HG02943 (cell line): ENCODE results near the gene UBXN11.
A peak's percentile ranks its signal among the peaks of the same experiment; 100 is the strongest.
"Not testable (repeated sequence)": the region's sequence is repeated elsewhere in the genome, so short reads cannot be mapped to it uniquely, and the experiment has no call there.

Experiments used
- ATAC-seq: cut with Tn5 transposase; IDR thresholded peaks from one replicate; pipeline ENCODE4 v1.9.1; 2021; ENCODE audit warnings: mild to moderate bottlenecking, low read depth, moderate library complexity; ENCODE audit not compliant: unreplicated experiment

UBXN11 gene

DNA sequence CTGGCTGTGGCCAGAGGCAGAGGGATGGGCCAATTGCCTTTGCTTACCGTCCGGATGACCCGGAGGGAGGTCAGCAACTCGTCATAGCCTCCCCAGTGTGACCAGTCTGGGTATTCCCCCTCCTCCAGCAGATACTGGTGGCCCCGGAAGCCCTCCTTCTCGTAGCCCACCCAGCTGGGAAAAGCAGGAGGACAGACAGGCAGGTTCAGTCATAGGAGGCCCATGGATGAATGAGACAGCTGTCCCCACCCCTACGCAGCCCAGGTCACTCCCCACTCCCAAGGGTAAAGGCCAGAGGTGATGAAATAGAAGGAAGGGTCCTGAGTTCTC, 30.7 kb upstream of the UBXN11 start:
- no peak for ATAC-seq

DNA sequence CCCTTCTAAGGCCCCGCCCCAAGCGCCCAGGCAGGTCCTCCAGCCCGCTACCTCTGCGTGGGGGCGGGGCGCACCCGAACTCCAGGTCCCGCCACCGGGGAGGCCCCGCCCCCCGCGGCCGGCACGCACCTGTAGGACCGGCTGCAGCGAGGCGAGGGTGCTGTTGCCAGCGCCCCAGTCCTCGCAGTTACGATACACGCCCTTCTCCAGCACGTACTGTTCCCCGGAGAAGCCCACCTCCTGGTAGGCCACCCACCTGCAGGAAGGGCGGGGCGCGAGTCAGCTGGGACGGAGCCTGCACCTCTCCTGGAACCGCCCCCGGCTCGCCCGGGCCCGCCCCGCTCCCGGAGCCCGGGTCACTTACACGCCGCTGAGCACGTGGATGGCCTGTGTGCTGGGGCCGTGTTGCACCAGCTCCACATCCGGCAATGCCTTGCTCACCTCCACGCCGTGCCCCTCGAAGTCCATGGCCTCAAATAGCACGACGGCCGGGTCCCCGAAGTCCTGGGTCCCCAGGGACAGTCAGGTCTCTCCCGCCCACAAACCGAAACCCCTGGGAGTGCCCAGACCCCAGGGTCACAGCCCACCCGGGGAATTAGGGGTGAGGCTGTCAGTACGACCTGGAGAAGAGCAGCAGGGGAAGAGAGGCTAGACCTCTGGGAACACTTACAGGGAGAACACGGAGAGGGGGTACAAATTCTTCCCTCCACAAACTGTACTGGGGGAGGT, 30.2 kb upstream of the UBXN11 start:
- ATAC-seq: no peak

DNA sequence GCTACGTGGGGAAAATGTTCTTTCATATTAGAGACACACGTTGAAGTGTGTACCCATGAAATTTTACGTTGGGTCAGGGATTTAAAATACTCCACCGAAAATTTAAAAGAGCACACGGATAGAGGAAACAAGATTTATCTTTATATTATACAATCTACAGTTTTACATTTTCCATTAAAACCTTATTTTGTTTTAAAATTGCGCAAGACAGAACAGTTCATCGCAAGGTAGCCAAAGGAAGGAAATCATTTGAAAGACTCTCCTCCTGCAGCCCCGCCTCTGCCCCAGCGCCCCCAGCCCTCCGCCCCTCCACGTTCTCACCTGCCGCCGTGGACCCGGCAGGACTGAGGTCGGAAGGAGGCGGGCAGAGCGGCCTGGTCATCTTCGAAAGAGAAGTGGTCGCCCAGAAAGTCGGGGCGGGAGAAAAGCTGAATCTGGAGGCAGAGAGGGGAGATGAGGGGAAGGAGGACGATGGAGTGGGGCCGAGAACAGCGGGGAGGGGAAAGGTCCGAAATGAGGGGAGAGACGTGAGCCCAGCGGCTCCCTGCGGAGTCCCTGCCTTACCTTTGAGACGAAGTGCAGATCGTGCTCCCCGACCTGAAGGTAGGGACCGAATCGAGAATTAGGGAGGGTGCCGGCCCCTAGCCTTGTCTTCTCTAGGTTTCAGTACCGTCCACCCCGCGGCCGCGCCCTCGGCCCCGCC, 29.5 kb upstream of the UBXN11 start:
- no peak for ATAC-seq

DNA sequence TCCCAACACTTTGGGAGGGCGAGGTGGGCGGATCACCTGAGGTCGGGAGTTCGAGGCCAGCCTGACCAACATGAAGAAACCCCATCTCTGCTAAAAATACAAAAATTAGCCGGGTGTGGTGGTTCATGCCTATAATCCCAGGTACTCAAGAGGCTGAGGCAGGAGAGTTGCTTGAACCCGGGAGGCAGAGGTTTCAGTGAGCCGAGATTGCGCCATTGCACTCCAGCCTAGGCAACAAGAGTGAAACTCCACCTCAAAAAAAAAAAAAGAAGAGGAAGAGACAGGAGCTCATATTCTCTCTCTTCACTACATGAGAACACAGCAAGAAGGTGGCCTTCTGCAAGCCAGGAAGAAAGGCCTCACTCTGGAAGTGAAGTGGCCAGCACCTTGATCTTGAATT, 26.9 kb upstream of the UBXN11 start:
- not testable (repeated sequence) for ATAC-seq

DNA sequence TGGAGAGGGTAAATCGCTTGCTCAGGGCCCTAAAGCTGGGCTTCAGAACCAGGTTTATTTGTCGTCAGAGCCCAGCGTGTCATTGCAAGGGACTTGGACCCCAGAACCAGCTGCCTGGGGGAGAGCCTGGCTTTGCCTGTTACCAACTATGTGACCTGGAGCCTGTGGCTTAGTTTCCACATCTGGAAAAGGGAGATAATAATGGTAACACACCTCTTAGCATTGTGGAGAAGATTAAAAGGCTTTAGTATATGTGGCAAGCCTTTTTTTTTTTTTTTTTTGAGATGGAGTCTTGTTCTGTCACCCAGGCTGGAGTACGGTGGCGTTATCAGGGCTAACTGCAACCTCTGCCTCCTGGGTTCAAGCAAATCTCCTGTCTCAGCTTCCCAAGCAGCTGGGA, 23.8 kb upstream of the UBXN11 start:
- no peak for ATAC-seq

- ATAC-seq: not testable (repeated sequence)
These were observed 22.9 kb upstream of the UBXN11 start for GRCh38 chr1:26329380-26329779.

GRCh38 chr1:26328597-26328996, 22.2 kb upstream of the UBXN11 start:
- no peak for ATAC-seq

DNA sequence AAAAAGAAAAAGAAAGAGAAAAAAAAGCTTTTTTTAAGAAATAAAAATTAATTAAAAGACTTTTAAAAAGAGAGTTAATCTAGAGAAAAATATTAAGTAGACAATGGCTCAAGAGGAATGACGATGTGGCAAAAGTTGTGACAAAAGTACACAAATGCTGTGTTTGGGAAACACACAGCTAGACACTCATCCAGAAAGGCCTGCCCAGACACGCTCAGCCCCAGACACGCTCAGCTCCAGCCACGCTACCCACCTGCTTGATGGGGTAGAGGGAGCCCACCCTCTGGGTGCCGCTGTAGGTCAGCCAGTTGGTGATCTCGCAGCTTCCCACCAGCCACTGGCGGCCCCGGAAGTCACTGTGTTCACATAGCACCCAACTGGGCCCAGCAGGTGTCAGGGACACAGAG, 21.5 kb upstream of the UBXN11 start:
- no peak for ATAC-seq

DNA sequence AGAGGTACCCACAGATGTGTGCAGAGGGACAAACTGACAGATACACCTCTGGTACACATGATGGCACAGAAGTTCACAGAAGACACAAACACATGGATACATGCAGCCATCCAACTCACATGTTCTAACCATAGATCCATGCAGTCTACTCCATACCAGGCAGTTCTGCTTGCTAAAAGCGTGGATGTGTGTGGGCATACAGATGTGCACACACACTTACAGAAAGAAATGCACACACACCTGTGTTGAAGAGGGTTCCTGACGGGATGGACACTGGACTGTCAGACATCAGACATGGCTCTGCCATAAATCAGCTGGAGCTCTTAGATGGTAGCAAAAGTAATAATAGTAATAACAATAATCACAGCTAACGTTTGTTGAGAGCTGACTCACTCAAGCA, 18.1 kb upstream of the UBXN11 start:
- ATAC-seq: no peak

DNA sequence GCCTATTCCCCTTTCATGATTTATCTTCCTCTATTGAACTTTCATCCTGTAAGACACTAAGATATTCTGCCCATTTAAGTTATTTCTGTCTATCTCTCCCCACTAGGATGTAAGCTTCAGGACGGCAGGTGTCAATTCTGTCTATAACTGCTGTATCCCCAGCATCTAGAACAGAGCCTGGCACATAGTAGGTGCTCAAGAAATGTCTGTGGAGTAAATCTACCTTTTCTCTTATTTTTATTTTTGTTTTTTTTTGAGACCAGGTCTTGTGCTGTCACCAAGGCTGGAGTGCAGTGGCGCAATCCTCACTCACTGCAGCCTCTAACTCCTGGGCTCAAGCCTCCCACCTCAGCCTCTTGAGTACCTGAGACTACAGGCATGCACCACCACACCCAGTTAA, 16.9 kb upstream of the UBXN11 start:
- no peak for ATAC-seq

DNA sequence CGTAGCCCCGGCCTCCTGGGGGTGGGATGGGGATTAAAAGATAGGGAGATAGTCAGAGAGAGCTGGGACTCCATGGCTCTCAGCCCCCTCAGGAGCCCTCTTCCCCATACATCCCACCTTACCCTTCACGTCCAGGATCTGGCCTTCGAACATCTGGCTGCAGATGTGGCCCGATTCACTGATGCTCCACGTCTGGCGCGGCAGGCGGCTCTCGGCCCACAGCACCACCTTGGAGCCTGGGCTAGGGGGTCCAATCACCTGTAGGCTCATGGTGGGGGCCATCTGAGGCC, 15.6 kb upstream of the UBXN11 start:
- ATAC-seq: no peak

DNA sequence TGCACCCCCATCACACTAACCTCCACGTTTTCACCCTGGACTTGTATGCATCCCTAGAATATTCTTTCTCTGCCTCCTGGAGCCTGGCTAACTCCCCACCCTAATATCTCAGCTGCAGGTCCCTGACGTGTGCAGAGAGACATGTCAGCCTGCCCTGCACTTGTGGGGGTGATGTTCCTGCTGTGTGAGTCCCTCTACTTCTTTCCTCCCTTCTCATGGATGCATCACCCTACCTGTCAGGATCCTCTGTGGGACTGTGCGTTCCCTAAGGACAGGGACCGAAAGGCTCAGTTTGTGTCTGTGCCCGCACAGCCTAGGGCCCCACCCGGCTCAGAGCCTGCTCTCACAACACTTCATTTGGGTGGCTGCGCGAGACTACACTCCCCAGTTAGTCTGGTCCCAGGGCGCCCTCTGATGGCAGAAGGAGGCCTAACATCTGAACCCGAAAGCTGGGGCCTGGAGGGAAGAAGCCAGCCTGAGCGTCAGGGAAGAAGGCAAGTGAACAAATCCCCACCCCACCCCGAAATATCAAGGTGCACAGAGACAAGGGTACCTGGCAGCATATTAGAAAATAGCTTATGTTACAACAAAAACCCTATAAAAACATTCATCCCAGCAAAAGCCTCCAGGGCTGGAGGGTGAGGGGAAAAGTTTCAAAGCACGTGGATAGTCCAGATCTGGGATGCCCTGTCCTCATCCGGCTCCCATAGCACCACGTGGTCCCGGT, 15.0 kb upstream of the UBXN11 start:
- ATAC-seq: peak; percentile 39

DNA sequence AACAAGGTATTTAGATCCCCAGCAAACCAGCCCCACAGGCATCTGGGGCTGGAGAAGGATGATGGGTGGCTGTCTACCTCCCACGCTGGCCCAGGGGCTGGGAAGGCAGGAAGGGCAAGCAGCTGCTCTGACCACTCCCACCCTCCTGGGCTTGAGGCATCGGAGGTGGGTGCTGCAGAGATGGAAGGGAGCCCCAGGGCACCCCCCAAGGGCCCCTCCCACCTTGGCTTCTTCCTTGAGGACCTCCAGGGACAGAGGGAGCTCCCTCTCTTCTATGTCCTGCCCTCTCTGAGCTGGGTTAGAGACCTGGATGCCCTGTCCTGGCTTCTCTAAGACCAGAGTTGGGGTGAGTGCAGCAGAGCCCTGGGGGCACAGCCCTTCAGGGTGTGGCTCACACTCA, 14.5 kb upstream of the UBXN11 start:
- ATAC-seq: no peak

- no peak for ATAC-seq
These were observed 12.1 kb upstream of the UBXN11 start for GRCh38 chr1:26318338-26319064.

DNA sequence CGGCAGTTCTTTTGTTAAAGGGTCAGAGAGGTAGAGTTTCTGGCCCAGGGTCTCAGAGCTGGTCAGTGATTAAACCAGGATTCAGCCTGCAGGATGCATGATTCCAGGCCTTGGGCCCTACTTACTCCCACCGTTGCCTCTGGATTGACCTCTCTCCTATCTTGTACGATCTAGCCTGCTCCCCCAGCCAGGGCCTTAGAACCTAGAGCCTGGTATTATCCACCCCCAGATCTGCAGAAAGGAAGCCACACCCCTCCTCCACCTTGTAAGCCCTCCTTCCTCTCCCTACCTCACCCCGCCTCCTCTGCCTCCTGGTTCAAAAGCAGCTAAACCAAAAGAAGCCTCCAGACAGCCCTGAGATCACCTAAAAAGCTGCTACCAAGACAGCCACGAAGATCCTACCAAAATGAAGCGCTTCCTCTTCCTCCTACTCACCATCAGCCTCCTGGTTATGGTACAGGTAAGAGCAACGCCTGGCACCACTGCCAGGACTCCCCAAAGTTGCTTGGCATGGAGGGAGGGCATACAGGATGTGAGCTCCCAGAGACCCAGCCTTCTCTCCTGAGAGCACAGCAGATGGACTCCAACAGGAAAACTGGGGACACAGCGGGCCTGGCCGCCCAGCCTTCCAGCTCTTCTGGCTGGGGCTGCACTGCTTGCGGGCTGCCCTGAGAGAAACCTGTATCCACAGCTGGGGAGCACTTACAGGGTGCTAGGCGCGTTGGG, 11.3 kb upstream of the UBXN11 start, which contains the start of gene CD52:
Gene CD52, plus strand, starts transcription at position 347 of the 726 bp plus-strand sequence. Its CDS starts 60 bp downstream, at position 407.
- no peak for ATAC-seq

DNA sequence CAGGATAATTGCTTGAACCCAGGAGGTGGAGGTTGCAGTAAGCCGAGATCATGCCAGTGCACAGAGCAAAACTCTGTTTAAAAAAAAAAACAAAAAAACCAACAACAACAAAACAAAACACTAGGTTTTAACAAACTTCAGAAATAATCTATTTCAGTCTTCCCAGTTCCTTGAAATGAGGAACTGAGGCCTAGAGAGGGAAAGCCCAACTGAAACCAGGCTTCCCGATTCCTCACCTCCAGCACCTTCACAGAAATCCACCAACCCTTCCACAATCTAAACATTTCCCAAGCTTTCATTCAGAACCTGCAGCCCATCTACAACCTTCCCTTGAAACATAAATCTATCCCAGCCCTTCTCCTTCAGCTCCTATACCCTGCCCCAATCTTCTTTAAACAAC, 10.7 kb upstream of the UBXN11 start:
- ATAC-seq: no peak

DNA sequence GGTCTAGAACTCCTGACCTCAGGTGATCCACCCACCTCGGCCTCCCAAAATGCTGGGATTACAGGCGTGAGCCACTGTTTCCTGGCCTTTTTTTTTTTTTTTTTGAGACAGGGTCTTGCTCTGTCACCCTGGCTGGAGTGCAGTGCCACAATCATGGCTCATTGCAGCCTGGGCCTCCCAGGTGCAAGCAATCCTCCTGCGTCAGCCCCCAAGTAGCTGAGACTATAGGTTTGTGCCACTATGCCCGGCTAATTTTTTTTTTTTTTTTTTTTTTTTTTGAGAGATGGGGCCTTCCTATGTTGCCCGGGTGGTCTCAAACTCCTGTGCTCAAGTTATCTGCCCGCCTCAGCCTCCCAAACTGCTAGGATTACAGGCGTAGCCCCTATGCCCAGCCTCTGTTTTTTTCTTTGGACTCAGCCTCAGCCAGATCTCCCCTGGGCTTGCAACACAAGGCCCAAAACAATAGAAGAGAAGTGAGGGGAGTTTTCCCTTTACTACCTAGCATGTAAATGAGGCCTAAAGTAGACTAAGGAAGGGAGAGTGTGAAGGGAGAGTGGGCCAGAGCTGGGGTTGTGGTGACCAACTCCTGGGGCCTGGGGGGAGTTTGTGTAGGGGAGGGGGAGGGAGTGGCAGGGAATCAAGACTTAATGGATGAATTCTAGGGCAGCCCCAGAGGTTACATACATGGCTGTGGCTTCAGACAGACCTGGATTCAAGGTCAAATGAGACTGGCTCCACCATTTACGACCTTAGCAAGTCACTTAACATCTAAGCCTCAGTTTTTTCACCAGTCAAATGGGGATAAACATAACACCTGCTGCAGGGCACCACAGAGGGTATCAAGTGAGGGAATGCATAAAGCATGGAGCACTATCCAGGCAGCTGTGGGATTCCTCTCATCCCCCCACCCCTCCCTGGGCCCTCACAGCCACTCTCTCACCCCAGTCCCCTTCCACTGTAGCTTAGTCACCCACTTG, 9.7 kb upstream of the UBXN11 start:
- no peak for ATAC-seq

DNA sequence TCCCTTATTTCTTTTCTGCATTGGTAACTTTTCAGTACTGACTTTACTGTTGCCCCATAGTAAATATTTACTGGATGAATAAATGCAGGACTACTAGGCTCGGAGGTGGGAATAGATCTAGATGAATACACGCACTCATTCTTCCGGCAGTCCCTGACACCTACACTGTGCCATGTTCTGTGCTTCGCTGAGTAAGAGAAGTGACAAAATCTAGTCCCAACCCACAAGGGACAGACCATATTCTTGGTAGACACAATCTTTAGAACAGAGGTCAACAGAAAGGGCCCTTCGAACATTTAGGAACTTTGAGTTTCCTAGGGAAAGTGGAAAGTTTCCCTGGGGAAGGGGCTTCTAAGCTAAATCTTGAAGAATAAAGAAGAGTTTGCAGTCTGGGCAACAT, 8.1 kb upstream of the UBXN11 start:
- no peak for ATAC-seq
